ENCODE results near the gene CRCP.

GRCh38 chr7:66193146-66193725, 78.6 kb downstream of the CRCP start:
- TF ChIP-seq REST (IDR thresholded peaks at IDR 0.05) (no peak), MAX (IDR thresholded peaks at IDR 0.05) (no peak), BHLHE40 (IDR thresholded peaks at IDR 0.05; ENCODE audit: low read depth, low read length) (no peak), CTCF (IDR thresholded peaks at IDR 0.05) (no peak), FOSL2 (IDR thresholded peaks at IDR 0.05) (no peak), FOSL2 (CRISPR knock-in tag; IDR thresholded peaks at IDR 0.05) (no peak), PHF8 (IDR thresholded peaks at IDR 0.05; ENCODE audit: borderline replicate concordance, low read depth) (no peak), MAFK (IDR thresholded peaks at IDR 0.05; ENCODE audit: partially characterized antibody) (no peak), KDM5A (IDR thresholded peaks at IDR 0.05) (no peak), ZFP36 (IDR thresholded peaks at IDR 0.05; ENCODE audit: borderline replicate concordance, partially characterized antibody) (no peak), RAD21 (conservative IDR thresholded peaks at IDR 0.05 in 1 of 2, IDR thresholded peaks at IDR 0.05 in 1 of 2) (no peak), BCL3 (IDR thresholded peaks at IDR 0.05) (no peak), POLR2A (IDR thresholded peaks at IDR 0.05; ENCODE audit: low read length) (no peak)

All from A549 (cell line).